ENCODE results near the gene CMSS1.

DNA sequence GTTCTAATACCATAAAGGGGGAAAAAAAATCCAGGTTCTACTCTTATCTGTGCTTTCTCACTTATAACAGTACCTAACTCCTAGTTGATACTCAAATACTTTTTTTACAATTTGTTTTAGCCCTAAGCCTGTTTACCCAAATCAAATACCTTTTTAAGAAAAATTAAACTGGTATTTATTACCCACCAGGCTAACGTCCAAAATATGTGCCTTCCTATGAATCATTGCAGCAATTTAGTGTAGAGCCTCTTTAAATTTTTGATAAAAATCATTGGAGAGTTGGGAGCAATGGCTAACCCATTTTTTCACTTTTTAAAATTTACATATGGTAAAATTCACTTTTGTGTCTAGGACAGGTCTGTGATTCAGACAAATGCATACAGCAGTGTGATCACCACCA is 268.7 kb downstream of the CMSS1 start:
- TF ChIP-seq YY1 (IDR thresholded peaks at IDR 0.05; ENCODE audit: insufficient read depth, insufficient read length) = no peak
- no peak for TF ChIP-seq SUZ12 (IDR thresholded peaks at IDR 0.05; ENCODE audit: extremely low read depth, insufficient read depth, insufficient read length)
